ENCODE measurements around the gene AKAP8. TPM values are rescaled to one million over a fixed set of nuclear protein-coding genes. Genes with fewer than 3 reads are reported as not detected.

Gene AKAP8
- total and polyA plus RNA-seq, 2 of the 4 experiments (the other 2 are of a cell fraction): 12.2 to 13.4 TPM

DNA sequence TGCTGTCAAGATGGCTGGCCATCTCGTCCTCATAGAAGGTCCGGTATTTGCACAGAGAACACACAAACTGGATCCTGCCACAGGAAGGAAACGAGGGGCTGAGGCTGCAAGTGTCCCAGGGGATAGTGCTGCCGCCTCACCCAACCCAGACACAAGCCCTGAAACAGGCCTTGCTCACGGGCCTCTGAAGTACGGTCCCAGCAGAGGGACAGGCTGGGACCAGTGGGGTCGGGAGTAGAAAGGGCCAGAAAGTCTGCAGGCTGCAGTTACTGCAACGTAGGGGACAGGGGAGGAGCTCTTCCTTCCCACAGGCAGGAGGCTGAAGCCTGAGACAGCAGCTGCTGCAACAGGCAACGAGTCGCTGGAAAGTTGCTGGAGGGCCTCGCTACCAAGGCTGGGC is 18.2 kb upstream of the AKAP8 start:
- H3K4me1 ChIP-seq (ENCODE audit: control insufficient read depth, insufficient read depth, low read length): no peaks in the 10 kb centered on the region; the same call in 1 of the 2 replicates
- no peaks in the 10 kb centered on the region for H3K27me3 ChIP-seq (ENCODE audit: control insufficient read depth, insufficient read depth, low read length)
- H3K36me3 ChIP-seq (ENCODE audit: control insufficient read depth, insufficient read depth, low read length): peaks cover 71% of the 10 kb centered on the region
- no peaks in the 10 kb centered on the region for H3K9me3 ChIP-seq (ENCODE audit: control insufficient read depth, insufficient read depth, low read length)
- no peak overlapping the region for H2AK9ac ChIP-seq (replicated peaks; ENCODE audit: low read depth, low read length, poor library complexity)
- H2BK20ac ChIP-seq (ENCODE audit: low read depth, low read length): no peak overlapping the region
- peaks cover 9 to 66% of the 10 kb centered on the region in 2 experiments for H3K79me1 ChIP-seq (ENCODE audit: low read depth in 1 of 2, low read length in 2 of 2)
- H2AK5ac ChIP-seq (ENCODE audit: low read depth, low read length): no peak overlapping the region
- no peak overlapping the region for H3K27ac ChIP-seq (ENCODE audit: insufficient read depth, low read length)
- CTCF ChIA-PET: no interaction called here
- H3K9ac ChIP-seq (ENCODE audit: low read depth, low read length): no peak overlapping the region
- BruUV-seq (replicated peaks): no TSS peak
- H3K18ac ChIP-seq (ENCODE audit: low read depth, low read length): no peak overlapping the region
- no peak overlapping the region for H3K4me3 ChIP-seq (ENCODE audit: insufficient read depth, low read depth, low read length)
- H4K8ac ChIP-seq (ENCODE audit: low read depth in 2 of 2, low read length in 2 of 2): no peak overlapping the region
- intact Hi-C loops (cut with micrococcal nuclease) (no loop called here), in situ Hi-C loops (cut with MboI; ENCODE audit: low sequenced_read_pairs) (no loop called here), dilution Hi-C loops (cut with HindIII; ENCODE audit: low sequenced_read_pairs, unreplicated experiment) (no loop called here)
- H3K4ac ChIP-seq (ENCODE audit: low read depth, low read length): no peak overlapping the region
- no peak overlapping the region for H2AFZ ChIP-seq (replicated peaks; ENCODE audit: low read length, poor library complexity)
- ATAC-seq (ENCODE audit: low read depth) (no peak), DNase-seq (no peak)
- no peak overlapping the region for H4K91ac ChIP-seq (ENCODE audit: insufficient read depth, low read depth, low read length)
- H2BK15ac ChIP-seq (ENCODE audit: low read depth, low read length): no peak overlapping the region
- TF ChIP-seq RCOR1 (IDR thresholded peaks at IDR 0.05; ENCODE audit: insufficient replicate concordance, low read length): no peak
- TF ChIP-seq, protein P1, sequence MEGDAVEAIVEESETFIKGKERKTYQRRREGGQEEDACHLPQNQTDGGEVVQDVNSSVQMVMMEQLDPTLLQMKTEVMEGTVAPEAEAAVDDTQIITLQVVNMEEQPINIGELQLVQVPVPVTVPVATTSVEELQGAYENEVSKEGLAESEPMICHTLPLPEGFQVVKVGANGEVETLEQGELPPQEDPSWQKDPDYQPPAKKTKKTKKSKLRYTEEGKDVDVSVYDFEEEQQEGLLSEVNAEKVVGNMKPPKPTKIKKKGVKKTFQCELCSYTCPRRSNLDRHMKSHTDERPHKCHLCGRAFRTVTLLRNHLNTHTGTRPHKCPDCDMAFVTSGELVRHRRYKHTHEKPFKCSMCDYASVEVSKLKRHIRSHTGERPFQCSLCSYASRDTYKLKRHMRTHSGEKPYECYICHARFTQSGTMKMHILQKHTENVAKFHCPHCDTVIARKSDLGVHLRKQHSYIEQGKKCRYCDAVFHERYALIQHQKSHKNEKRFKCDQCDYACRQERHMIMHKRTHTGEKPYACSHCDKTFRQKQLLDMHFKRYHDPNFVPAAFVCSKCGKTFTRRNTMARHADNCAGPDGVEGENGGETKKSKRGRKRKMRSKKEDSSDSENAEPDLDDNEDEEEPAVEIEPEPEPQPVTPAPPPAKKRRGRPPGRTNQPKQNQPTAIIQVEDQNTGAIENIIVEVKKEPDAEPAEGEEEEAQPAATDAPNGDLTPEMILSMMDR (conservative IDR thresholded peaks at IDR 0.05; ENCODE audit: low read depth, low read length): no peak
- no peak for TF ChIP-seq FOS (IDR thresholded peaks at IDR 0.05; ENCODE audit: low read depth, low read length)
- TF ChIP-seq CHD1 (IDR thresholded peaks at IDR 0.05; ENCODE audit: low read depth, low read length): no peak
- no peak for TF ChIP-seq RAD21 (IDR thresholded peaks at IDR 0.05; ENCODE audit: low read length)
- TF ChIP-seq, protein P2, sequence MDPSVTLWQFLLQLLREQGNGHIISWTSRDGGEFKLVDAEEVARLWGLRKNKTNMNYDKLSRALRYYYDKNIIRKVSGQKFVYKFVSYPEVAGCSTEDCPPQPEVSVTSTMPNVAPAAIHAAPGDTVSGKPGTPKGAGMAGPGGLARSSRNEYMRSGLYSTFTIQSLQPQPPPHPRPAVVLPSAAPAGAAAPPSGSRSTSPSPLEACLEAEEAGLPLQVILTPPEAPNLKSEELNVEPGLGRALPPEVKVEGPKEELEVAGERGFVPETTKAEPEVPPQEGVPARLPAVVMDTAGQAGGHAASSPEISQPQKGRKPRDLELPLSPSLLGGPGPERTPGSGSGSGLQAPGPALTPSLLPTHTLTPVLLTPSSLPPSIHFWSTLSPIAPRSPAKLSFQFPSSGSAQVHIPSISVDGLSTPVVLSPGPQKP (IDR thresholded peaks at IDR 0.05; ENCODE audit: borderline replicate concordance, low read depth, low read length): no peak
- TF ChIP-seq BHLHE40 (IDR thresholded peaks at IDR 0.05; ENCODE audit: low read depth, low read length): no peak
- TF ChIP-seq POLR2A (IDR thresholded peaks at IDR 0.05; ENCODE audit: low read depth, low read length): no peak
- TF ChIP-seq RFX5 (IDR thresholded peaks at IDR 0.05; ENCODE audit: low read depth, low read length): no peak
- TF ChIP-seq MXI1 (IDR thresholded peaks at IDR 0.05; ENCODE audit: borderline replicate concordance, low read depth, low read length): no peak
- TF ChIP-seq, protein P3, sequence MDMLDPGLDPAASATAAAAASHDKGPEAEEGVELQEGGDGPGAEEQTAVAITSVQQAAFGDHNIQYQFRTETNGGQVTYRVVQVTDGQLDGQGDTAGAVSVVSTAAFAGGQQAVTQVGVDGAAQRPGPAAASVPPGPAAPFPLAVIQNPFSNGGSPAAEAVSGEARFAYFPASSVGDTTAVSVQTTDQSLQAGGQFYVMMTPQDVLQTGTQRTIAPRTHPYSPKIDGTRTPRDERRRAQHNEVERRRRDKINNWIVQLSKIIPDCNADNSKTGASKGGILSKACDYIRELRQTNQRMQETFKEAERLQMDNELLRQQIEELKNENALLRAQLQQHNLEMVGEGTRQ (IDR thresholded peaks at IDR 0.05; ENCODE audit: low read depth, low read length): no peak
- TF ChIP-seq CEBPB (IDR thresholded peaks at IDR 0.05; ENCODE audit: low read depth, low read length): no peak
- no peak for TF ChIP-seq MAFK (IDR thresholded peaks at IDR 0.05; ENCODE audit: low read depth, low read length)
- no peak for TF ChIP-seq NFE2L2 (IDR thresholded peaks at IDR 0.05; ENCODE audit: low read depth, low read length)
- TF ChIP-seq MAZ (IDR thresholded peaks at IDR 0.05; ENCODE audit: borderline replicate concordance, low read depth, low read length): no peak
- TF ChIP-seq SMC3 (IDR thresholded peaks at IDR 0.05; ENCODE audit: low read depth, low read length): no peak
- no peak overlapping the region for H2BK5ac ChIP-seq (ENCODE audit: low read depth, low read length, poor library complexity, severe bottlenecking)
- H3K56ac ChIP-seq (ENCODE audit: extremely low read depth, insufficient read depth, low read length): no peak overlapping the region
- peaks cover 75% of the 10 kb centered on the region for H4K20me1 ChIP-seq (ENCODE audit: insufficient read depth, low read length)
- no peak overlapping the region for H3K14ac ChIP-seq (replicated peaks; ENCODE audit: low read depth, low read length)
- no peak overlapping the region for H3K4me2 ChIP-seq (ENCODE audit: low read depth, low read length)
- H2BK120ac ChIP-seq (ENCODE audit: low read depth, low read length): no peak overlapping the region
- no peak overlapping the region for H4K5ac ChIP-seq (ENCODE audit: low read depth, low read length)
- 94% methylated on average over 7 of the region's 11 CpGs; no CpG with 5 or more reads in 1 of the 2 experiments for WGBS, 2 experiments (ENCODE audit: extremely low coverage in 2 of 2, insufficient read length in 1 of 2)
- POLR2A ChIA-PET (ENCODE audit: unreplicated experiment): no interaction called here
- H3K23ac ChIP-seq (ENCODE audit: low read depth, low read length): no peak overlapping the region
- H3K9me1 ChIP-seq (ENCODE audit: insufficient read depth, low read length): peaks cover 6% of the 10 kb centered on the region; the same call in 1 of the 2 replicates

Measured in IMR-90 (cell line).